Measurements from ENCODE around the gene ZNF438. TPM values are rescaled to one million over a fixed set of nuclear protein-coding genes. Genes with fewer than 3 reads are reported as not detected.

The ZNF438 gene
- total RNA-seq, 1 donor: 8.0 TPM

DNA sequence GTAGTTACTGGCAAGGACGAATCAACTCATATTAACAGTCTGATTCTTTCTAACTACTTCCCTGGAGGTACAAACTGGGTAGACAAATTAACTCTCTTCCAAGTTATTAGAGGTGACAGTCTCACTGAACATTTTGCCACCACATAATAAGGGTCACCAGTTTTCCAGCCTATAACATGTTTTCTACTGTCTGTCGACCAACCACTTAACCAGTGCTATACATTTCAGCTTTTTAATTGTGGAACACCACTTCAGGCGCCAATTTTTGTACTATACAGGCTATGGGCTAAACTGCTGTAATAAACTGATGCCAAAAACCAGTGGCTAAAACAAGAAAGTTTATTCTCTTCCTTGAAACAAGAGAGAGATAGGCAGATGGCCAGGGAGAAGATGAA lies 13.3 kb downstream of the ZNF438 start:
- TF ChIP-seq, protein P1, sequence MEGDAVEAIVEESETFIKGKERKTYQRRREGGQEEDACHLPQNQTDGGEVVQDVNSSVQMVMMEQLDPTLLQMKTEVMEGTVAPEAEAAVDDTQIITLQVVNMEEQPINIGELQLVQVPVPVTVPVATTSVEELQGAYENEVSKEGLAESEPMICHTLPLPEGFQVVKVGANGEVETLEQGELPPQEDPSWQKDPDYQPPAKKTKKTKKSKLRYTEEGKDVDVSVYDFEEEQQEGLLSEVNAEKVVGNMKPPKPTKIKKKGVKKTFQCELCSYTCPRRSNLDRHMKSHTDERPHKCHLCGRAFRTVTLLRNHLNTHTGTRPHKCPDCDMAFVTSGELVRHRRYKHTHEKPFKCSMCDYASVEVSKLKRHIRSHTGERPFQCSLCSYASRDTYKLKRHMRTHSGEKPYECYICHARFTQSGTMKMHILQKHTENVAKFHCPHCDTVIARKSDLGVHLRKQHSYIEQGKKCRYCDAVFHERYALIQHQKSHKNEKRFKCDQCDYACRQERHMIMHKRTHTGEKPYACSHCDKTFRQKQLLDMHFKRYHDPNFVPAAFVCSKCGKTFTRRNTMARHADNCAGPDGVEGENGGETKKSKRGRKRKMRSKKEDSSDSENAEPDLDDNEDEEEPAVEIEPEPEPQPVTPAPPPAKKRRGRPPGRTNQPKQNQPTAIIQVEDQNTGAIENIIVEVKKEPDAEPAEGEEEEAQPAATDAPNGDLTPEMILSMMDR (IDR thresholded peaks at IDR 0.05; ENCODE audit: insufficient read depth, low read length): no peak
- DNase-seq (ENCODE audit: low read depth): no peak
- no peak overlapping the region for H3K4me3 ChIP-seq (ENCODE audit: low read depth, low read length)

DNA sequence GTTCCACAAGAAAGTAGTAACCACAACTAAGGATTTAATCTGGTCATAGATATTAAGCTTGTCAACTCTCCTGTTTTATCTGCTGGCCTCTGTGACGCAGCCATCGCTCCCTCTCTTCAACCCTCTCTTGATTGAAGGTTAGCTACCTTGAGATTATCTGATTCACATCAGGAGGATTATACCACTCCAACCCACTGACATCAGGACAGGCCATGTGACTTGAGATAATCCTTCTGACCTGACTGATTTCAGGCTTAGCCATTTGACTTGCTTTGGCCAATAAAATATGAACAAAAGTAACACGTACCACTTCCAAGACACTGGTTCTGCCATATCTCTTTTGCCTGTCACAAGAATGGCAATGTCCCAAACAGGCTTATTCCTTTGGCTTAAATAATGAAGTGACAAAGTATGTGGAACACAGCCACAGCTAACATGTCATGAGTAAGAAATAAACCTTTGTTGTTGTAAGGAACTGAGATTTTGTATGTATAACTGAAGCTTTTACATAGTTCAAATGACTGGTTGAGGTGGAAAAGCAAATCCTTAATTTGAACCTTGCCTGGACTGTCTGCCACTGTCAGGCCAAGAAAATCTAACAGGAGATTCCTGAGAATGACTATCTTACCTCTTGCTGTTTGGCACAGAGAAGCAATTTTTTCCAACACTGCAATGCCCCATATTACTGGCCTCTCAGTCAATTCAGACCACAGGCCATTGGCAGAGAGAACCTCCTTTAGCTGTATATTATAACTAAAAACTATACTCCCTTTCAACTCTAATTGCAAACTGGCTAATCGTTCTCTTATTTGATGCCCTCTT lies 13.9 kb downstream of the ZNF438 start:
- no peak overlapping the region for H3K4me3 ChIP-seq (ENCODE audit: low read depth, low read length)
- TF ChIP-seq, protein P1 (IDR thresholded peaks at IDR 0.05; ENCODE audit: insufficient read depth, low read length): no peak
- DNase-seq (ENCODE audit: low read depth): peak; percentile 86

GRCh38 chr10:31014161-31014875 lies 17.3 kb downstream of the ZNF438 start:
- no peak overlapping the region for H3K4me3 ChIP-seq (ENCODE audit: low read depth, low read length)
- DNase-seq (ENCODE audit: low read depth): no peak
- TF ChIP-seq, protein P1 (IDR thresholded peaks at IDR 0.05; ENCODE audit: insufficient read depth, low read length): no peak

DNA sequence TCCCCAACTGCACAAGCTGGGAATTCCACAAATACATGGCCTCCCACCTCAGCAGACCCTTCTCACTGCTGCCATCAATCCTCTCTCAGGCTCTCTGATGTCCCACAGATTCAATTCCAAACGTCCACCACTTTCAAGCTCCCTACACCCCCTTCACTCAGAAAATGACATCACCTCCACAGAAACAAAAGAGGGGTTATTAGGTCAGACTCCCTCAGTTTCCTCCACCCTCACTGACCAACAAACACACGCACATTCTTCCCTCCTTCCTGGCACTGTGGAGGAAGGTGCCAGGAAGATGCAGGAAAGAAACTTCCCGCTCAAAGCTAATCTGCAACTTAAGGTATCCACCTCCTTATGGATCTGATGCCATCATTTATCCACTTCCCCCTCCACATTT lies 18.3 kb downstream of the ZNF438 start:
- H3K4me3 ChIP-seq (ENCODE audit: low read depth, low read length): no peak overlapping the region
- TF ChIP-seq, protein P1 (IDR thresholded peaks at IDR 0.05; ENCODE audit: insufficient read depth, low read length): no peak
- no peak for DNase-seq (ENCODE audit: low read depth)

DNA sequence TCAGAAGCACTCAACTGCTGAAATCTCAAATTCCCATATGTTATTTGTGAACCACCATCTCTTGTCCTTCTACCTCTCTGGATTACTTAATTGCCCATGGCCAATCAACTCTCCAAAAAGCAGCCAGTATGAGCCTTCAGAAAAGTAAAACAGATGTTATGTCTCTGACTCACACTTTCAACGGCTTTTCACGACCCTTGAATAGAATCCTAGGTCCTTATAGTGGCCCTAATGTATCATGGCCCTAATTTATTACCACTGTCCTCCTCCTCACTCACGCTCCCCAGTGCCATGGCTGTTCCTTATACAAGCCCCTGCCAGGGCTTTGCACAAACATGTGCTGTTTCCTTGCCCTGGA lies 20.0 kb downstream of the ZNF438 start:
- TF ChIP-seq, protein P1 (IDR thresholded peaks at IDR 0.05; ENCODE audit: insufficient read depth, low read length): no peak
- H3K4me3 ChIP-seq (ENCODE audit: low read depth, low read length): no peak overlapping the region
- DNase-seq (ENCODE audit: low read depth): no peak

- no peak overlapping the region for H3K4me3 ChIP-seq (ENCODE audit: low read depth, low read length)
- no peak for DNase-seq (ENCODE audit: low read depth)
- TF ChIP-seq, protein P1 (IDR thresholded peaks at IDR 0.05; ENCODE audit: insufficient read depth, low read length): no peak
These were observed 20.5 kb downstream of the ZNF438 start for GRCh38 chr10:31011017-31011664.
